Measurements from ENCODE around the gene ATXN1. TPM values are rescaled to one million over a fixed set of nuclear protein-coding genes. Genes with fewer than 3 reads are reported as not detected.

Gene ATXN1
- total RNA-seq, 1 experiment from 2014 or later, result 5.6 TPM

DNA sequence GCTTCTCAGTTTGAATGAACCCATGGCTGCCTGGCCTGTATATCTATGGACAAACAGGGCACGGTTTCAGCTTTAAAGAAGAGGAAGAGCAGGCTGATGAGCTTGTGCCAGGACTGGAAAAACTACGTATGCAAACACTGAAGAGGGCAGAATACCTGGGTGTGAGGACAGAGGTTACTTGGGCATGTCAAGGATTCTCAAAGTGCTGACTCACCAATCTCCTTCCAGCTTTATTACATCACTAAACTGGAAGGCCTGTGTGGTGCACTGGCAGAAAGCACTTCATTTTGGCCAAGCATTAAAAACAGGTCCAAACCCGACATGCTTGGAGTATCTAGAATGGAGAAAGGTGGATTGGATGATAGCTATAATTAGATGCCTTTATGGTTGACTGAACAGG is 427.7 kb downstream of the ATXN1 start:
- no peak overlapping the region for H2BK20ac ChIP-seq (ENCODE audit: low read depth, low read length, poor library complexity, severe bottlenecking)
- H3K27me3 Mint-ChIP-seq (ENCODE audit: low read depth), result peaks cover 3% of the 10 kb centered on the region; the same call in 1 of the 2 replicates
- H4K91ac ChIP-seq (ENCODE audit: insufficient read length, low read depth, low read length), result no peak overlapping the region
- no peak overlapping the region for H2AFZ ChIP-seq (ENCODE audit: low read length)
- 0 out of 2 replicates have a peak, but pooled peaks cover 3% of the 10 kb centered on the region for H3K4me1 ChIP-seq (ENCODE audit: insufficient read depth, low read length)
- WGBS (ENCODE audit: extremely low coverage, insufficient read length, low lambda C conversion rate), result no CpG with 5 or more reads among the region's 3 CpGs
- H3K27ac Mint-ChIP-seq, result no peak overlapping the region
- H3K4me3 Mint-ChIP-seq, result no peak overlapping the region
- H3K27me3 ChIP-seq (ENCODE audit: insufficient read depth, low read length), result no peaks in the 10 kb centered on the region
- no peak overlapping the region for H3K27ac ChIP-seq (ENCODE audit: insufficient read length, low read depth, low read length)
- no peaks in the 10 kb centered on the region for H3K23me2 ChIP-seq (ENCODE audit: insufficient read length, low read depth, low read length, poor library complexity, severe bottlenecking)
- no peak overlapping the region for H4K5ac ChIP-seq (ENCODE audit: insufficient read length, low read depth, low read length)
- TF ChIP-seq CTCF (conservative IDR thresholded peaks at IDR 0.05), result no peak
- H3K14ac ChIP-seq (ENCODE audit: insufficient read depth, low read length), result no peak overlapping the region
- no peaks in the 10 kb centered on the region for H3K9me3 ChIP-seq (ENCODE audit: control insufficient read depth, low read depth, low read length)
- no peak overlapping the region for H3K18ac ChIP-seq (ENCODE audit: insufficient read length, low read depth, low read length)
- H3K4me1 Mint-ChIP-seq, result peaks cover 4 to 5% of the 10 kb centered on the region in 2 experiments; a peak in 2 of 4 replicates
- H3K56ac ChIP-seq (ENCODE audit: insufficient read length, low read depth, low read length), result no peak overlapping the region
- no peak overlapping the region for H3T11ph ChIP-seq (ENCODE audit: low read length)
- no peak overlapping the region for H3K4ac ChIP-seq (ENCODE audit: low read depth, low read length)
- H4K20me1 ChIP-seq (ENCODE audit: control insufficient read depth, insufficient read depth, insufficient read length), result no peaks in the 10 kb centered on the region
- no peak overlapping the region for H3K4me2 ChIP-seq (ENCODE audit: insufficient read depth, insufficient read length, low read length)
- no peak overlapping the region for H2BK12ac ChIP-seq (ENCODE audit: insufficient read length, low read depth, low read length)
- no peaks in the 10 kb centered on the region for H3K79me1 ChIP-seq (ENCODE audit: insufficient read depth, low read depth, low read length, poor library complexity, severe bottlenecking)
- no peak overlapping the region for H2AK5ac ChIP-seq (ENCODE audit: insufficient read length, low read length)
- no peaks in the 10 kb centered on the region for H3K79me2 ChIP-seq (ENCODE audit: insufficient read depth, low read length)
- no peak overlapping the region for H2BK15ac ChIP-seq (ENCODE audit: low read depth, low read length)
- no peaks in the 10 kb centered on the region for H3K36me3 Mint-ChIP-seq (ENCODE audit: insufficient read depth in 1 of 3, low read depth in 3 of 3)
- no peak for DNase-seq
- H2BK120ac ChIP-seq (ENCODE audit: low read depth, low read length, poor library complexity, severe bottlenecking), result no peak overlapping the region
- H4K8ac ChIP-seq (replicated peaks; ENCODE audit: insufficient read length, low read depth, low read length), result no peak overlapping the region
- H3K9me3 Mint-ChIP-seq, result no peaks in the 10 kb centered on the region
- H2BK5ac ChIP-seq (ENCODE audit: insufficient read length, low read length), result no peak overlapping the region
- H3K9ac ChIP-seq (ENCODE audit: extremely low read depth, insufficient read length, low read length), result no peak overlapping the region
- H3K23ac ChIP-seq (ENCODE audit: insufficient read length, low read depth, low read length), result no peak overlapping the region
